SKM-1 treated with dmso at 0.1 percent for 144 hours (cell line): ENCODE measurements around the gene CMTM5.
"Not testable (repeated sequence)": the region's sequence is repeated elsewhere in the genome, so short reads cannot be mapped to it uniquely, and the experiment has no call there.

Source experiments
- DNase-seq: peaks from one replicate; lab custom pipeline; 2025; ENCODE audit not compliant: unreplicated experiment; lab: John Stamatoyannopoulos, UW

The CMTM5 gene

DNA sequence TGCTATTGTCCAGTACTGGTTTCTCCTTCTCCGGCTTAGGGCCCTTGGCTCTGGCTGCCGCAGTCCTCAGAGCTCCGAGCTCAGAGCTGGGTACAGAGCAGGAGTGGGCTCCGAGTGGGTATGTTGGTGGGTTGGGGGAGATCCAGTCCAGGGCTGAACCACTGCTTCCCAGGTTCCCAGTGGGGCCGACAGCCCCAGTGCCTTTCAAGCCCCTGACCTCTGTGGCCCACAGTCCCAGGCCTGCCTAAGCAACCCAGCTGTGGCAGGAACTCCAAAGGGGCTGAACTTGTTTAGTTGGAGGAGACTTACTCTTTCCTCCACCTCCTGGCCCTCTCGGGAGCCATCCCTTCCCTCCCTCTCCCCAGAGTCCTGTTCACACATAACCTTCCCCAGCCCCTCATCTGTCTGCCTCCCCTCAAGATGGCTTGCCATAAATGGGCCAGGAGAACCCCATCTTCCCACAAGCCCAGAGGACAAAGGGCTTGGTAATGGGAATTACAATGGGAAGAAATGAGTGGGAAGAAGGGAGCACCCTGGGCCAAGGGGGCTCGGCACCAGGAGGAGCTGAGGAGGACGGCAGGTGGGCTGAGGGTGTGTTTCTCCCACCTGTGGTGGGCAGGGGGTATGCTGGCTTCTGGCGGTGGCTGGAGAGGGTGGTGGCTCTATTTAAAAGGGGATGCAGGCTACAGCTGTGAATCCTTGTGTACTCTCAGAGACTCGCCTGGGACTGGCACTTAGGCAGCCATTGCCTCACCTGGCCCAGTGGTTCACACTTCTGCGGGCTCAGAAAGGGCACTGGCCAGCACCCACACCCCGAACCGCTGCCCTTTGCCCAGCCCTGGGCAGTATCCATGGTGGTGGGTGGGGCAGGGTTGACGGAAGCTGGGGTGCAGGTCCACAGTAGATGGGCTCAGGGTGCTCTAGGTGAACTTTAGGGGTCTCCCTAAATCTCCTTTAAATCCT, 35.0 kb downstream of the CMTM5 start:
- DNase-seq: no peak

DNA sequence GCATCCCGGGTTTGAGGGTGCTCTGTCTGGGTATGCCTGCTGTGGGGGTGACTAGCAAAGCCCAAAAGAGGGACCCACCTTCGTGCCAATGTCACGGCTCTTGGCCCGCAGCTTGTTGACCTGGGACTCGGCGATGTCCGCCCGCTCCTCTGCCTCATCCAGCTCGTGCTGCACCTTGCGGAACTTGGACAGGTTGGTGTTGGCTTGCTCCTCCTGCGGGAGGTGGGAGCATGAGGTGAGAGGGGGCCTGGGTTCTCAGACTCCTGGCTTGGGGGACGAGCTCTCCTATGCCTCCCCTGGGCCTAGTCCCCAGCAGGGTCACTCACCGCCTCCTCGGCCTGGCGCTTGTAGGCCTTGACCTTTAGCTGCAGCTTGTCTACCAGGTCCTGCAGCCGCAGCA, 36.8 kb downstream of the CMTM5 start:
- no peak for DNase-seq

DNA sequence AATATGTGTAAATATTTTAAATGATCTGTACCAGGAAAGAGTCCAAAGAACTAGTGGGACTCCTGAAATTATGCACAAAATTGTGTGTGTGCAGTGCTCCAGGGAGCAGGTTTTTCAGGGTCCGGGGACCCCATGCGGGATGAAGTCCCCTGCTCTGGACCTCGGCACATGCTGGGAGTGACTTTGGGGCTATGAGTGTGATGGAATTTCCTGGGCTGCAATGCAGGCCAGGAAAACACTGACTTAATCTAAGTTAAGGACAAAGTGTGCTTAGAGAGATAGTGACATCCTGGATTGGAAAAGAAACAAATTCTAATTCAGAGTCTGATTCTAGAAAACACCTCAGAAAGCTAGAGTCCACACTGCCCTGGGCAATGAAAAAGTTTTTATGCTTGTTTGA, 37.4 kb downstream of the CMTM5 start:
- DNase-seq: no peak

DNA sequence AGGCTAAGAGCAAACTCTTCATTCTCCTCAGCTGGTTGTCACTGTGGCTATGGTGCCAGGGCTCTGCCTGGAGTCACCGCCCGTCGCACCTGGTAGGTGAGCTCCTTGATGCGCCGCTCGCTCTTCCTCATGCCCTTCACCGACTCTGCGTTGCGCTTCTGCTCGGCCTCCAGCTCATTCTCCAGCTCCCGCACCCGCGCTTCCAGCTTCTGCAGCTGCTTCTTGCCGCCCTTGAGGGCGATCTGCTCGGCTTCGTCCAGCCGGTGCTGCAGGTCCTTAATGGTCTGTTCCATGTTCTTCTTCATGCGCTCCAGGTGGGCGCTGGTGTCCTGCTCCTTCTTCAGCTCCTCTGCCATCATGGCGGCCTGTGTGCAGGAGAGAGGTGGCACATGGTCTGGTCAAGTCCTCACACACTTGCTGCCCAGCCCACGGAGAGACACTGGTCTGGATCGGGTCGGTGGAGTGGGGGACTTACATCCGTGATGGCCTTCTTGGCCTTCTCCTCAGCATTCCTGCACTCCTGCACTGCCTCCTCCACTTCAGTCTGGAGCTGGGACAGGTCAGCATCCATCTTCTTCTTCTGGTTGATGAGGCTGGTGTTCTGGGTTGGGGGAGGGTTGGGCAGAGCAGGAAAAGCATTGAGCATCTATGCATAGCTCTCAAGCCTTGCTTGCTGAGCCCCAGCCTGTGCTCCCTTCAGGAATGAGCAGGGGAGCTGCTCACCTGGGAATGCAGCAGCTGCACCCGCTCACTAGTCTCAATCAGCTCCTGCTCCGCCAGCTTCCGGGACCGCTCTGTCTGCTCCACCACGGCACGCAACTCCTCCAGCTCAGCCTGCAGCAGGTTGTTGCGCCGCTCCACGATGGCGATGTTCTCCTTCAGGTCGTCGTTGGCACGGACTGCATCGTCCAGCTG, 38.3 kb downstream of the CMTM5 start:
- DNase-seq: no peak

DNA sequence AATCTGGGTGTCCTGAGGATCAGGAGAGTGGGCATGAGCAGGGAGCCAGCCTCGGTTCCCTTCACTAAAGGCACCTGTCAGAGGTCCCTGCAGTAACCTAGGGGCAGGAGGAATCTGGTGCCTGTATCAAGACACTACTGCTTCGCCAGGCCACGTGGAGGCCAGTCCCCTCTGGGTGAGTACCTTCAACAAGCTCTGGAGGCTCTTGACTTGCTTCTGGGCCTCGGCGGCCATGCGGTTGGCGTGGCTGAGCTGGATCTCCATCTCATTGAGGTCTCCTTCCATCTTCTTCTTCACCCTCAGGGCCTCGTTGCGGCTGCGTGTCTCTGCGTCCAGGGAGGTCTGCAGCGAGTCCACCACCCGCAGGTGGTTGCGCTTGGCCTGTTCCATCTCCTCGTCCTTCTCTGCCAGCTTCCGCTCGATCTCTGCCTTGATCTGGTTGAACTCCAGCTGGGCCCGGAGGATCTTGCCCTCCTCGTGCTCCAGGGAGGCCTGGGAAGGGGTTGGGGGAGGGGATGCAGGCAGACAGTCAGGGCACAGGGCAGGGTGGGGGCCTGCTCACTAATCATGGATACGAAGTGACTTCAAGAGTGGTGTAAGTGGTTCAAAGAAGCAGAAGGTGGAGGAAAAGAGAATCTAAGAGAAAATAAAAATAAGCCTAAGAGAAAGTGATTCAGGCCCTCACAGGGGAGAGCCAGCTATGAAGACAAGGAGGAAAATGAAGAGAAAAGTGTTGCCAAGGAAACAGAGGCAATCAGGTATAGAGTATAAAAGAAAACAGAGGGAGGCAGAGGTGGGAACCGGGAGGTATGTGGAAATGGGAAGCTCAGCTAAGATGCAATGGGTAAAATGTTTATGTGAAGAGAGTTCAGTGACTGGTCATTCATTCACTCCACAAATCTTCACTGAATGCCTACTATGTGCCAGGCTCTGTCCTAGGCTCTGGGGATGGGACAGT, 39.3 kb downstream of the CMTM5 start:
- DNase-seq: no peak

- DNase-seq: no peak
Measured at GRCh38 chr14:23416801-23417200, 40.0 kb downstream of the CMTM5 start.

DNA sequence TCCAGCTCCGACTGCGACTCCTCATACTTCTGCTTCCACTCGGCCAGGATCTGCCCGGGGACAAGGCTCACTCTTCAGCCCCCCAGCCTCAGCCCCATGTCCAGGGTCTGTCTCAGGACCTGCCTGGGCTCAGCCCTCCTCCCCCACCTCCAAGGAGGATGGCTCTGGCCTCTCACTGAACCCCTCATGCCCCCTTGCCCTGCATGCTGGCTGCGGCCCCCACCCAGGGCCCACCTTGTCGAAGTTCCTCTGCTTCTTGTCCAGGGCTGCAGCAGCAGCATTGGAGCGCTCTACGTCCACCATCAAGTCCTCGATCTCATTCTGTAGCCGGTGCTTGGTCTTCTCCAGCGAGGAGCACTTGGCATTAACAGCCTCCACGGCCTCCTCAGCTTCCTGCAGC, 40.4 kb downstream of the CMTM5 start:
- not testable (repeated sequence) for DNase-seq

DNA sequence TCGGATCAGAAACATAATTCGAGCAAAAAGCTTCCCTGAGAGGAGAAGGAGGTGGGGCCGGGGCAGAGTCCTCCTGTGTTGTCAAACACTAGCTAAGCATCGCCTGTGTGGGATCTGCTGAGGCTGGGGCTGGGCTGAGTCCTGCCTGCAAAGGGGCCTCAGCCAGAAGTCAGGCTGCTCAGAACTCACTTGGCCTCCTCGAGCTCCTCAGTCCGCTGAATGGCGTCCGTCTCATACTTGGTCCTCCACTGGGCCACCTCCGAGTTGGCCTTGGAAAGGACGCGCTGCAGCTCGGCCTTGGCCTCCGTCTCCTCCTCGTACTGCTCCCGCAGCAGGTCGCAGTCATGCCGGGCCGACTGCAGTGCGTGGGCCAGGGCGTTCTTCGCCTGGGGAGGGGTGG, 41.2 kb downstream of the CMTM5 start:
- no peak for DNase-seq

DNA sequence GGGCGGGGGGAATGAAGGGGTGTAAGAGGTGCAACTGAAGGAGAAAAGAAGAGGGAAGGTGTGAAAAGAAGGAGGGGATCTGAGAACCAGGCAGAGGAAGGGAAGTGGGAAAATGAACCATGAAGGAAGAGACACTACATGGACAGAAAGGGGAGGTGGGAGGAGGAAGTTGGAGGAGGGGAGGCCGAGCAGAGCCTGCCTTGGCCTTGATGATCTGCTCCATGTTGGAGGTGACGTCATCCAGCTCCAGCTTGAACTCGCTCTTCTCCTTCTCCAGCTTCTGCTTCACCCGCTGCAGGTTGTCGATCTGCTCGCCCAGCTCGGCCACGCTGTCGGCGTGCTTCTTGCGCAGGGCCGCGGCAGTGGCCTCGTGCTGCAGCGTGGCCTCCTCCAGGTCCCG, 42.8 kb downstream of the CMTM5 start:
- DNase-seq: not testable (repeated sequence)

- no peak for DNase-seq
Measured at GRCh38 chr14:23421594-23421993, 44.7 kb downstream of the CMTM5 start.

GRCh38 chr14:23423657-23424056, 46.8 kb downstream of the CMTM5 start:
- DNase-seq: no peak

DNA sequence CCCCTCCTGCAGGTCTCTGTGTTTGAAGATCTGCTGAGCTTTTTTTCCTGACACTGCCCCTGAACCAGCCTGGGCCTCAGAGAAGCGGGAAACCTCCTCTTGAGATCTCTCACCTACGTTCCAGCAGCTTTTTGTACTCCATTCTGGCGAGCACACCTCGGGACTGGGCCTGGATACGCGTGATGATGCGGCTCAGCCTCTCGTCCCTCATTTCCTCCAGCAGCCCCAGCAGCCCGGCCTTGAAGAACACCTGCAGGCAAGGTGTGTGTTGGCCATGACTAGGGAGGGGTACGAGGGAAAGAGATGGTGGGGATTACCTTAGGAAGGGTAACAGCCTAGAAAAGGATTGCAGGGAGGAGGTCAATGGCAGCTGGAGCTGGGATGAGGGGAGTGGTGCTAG, 48.3 kb downstream of the CMTM5 start:
- no peak for DNase-seq

DNA sequence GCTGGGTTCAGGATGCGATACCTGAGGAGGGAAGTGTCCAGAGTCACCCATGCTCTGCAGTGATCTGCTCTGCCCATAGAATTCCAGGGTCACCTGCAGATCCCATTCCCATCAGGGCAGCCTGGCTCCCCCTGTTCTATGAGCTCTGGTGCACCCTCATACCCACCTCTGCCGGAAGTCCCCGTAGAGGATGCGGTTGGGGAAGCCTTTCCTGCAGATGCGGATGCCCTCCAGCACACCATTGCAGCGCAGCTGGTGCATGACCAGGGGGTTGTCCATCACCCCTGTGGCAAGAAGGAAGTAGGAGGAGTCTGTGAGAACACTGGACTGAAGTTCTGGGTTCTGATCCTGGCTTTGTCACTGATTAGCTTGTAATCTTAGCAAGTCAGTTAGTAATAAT, 49.0 kb downstream of the CMTM5 start:
- DNase-seq: not testable (repeated sequence)

DNA sequence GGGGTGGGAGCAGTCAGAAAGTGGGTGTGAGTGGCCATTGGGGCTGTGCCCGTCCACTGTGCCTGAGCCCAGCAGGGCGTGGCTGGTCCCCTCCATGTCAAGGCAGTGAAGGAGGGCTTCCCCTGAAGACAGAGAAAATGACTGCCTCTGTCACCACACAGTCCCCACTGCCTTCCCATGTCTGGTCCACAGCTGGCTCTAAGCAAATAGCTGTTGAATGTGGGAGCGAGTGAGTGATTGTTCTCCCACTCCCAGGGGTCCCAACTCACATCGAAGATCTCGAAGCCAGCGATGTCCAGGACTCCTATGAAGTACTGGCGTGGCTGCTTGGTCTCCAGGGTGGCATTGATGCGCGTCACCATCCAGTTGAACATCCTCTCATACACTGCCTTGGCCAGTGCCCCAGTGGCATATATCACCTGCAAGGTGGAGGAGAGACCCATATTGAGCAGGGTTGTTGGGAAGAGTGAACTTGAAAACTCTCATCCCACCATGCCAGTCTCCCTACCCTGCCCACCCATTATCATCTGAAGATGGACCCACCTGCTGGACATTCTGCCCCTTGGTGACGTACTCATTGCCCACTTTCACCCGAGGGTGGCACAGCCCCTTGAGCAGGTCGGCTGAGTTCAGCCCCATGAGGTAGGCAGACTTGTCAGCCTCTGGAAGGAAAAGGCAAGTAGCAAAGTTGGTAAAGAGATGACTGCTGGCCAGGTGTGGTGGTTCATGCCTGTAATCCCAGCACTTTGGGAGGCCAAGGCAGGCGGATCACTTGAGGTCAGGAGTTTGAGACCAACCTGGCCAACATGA, 52.0 kb downstream of the CMTM5 start:
- no peak for DNase-seq
